Osteocyte (in vitro differentiated cells): Measurements from ENCODE around the gene ZNF148. TPM values are rescaled to one million over a fixed set of nuclear protein-coding genes. Genes with fewer than 3 reads are reported as not detected.

ENCODE experiments used
- DNase-seq: peaks from one replicate; pipeline ENCODE4 v3.0.0; 2021; ENCODE audit warnings: mixed read lengths; ENCODE audit not compliant: unreplicated experiment; ENCODE audit errors: extremely low spot score
- H3K27ac Mint-ChIP-seq: one replicate; pipeline ENCODE4 v1.8.0; 2021; ENCODE audit warnings: mild to moderate bottlenecking, mixed read lengths; ENCODE audit not compliant: unreplicated experiment
- H3K27me3 Mint-ChIP-seq: one replicate; pipeline ENCODE4 v1.8.0; 2021; ENCODE audit warnings: mixed read lengths; ENCODE audit not compliant: unreplicated experiment
- H3K36me3 Mint-ChIP-seq: one replicate; pipeline ENCODE4 v1.8.0; 2021; ENCODE audit warnings: mixed read lengths; ENCODE audit not compliant: unreplicated experiment
- H3K4me1 Mint-ChIP-seq: one replicate; pipeline ENCODE4 v1.8.0; 2021; ENCODE audit warnings: mixed read lengths; ENCODE audit not compliant: unreplicated experiment
- H3K4me3 Mint-ChIP-seq: one replicate; pipeline ENCODE4 v1.8.0; 2021; ENCODE audit warnings: mild to moderate bottlenecking, moderate library complexity, mixed read lengths; ENCODE audit not compliant: unreplicated experiment
- H3K9me3 Mint-ChIP-seq: one replicate; pipeline ENCODE4 v1.8.0; 2021; ENCODE audit warnings: mixed read lengths; ENCODE audit not compliant: unreplicated experiment
- CTCF ChIP-seq: fragments of 200-600 bp; sonication (generic); IDR thresholded peaks from 2 replicates; pipeline ENCODE4 v1.5.0; 2021; ENCODE audit warnings: antibody characterized with exemption, mild to moderate bottlenecking, moderate library complexity
- total RNA-seq: library from RNA; stranded (reverse); gene quantifications from 2 replicates; pipeline ENCODE4 v1.2.1, GENCODE V29; 2021

ZNF148 gene
- total RNA-seq, 1 donor from 2014 or later: 46.2 TPM

DNA sequence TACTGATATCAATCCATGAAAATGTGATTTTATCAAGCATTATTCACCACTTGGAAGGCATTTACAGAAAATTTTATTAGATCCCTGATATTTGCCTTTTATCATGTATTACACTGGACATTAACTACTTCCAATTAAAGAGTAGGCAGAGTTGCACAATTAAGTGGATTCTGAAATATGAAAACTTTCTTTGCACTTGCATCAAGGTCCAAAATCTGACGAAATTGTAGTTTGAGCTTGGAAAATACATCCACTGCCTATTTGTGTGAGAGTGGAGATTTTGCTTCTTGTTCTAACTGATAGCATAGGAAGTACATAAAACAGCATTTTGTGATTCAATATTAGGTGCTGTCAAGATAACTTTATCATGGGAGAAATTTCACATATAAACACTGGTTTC is 113.0 kb downstream of the ZNF148 start:
- H3K9me3 Mint-ChIP-seq: peaks cover 15% of the 10 kb centered on the region
- H3K27ac Mint-ChIP-seq: no peak overlapping the region
- H3K4me3 Mint-ChIP-seq: no peak overlapping the region
- DNase-seq: no peak
- H3K27me3 Mint-ChIP-seq: no peaks in the 10 kb centered on the region
- TF ChIP-seq CTCF: no peak
- no peaks in the 10 kb centered on the region for H3K4me1 Mint-ChIP-seq
- H3K36me3 Mint-ChIP-seq: peaks cover 32% of the 10 kb centered on the region

DNA sequence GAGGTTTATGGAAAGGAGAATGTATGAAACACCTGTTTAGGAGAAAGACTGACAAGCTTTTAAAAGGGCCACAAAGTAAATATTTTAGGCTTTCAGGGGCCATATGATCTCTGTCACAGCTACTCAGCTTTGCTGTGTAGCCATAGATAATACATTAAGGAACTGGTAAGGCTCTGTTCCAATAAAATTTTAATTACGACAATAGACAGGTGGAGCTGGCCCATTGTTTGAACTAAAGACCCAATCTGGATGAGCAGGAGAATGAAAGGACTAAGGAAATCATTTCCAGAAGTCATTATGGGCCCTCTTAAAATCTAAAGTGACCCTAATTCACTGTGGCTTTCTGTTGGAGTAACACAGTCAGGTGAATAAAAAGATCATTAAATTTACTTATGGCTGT is 114.1 kb downstream of the ZNF148 start:
- Mint-ChIP-seq H3K4me1 (no peaks in the 10 kb centered on the region), H3K4me3 (no peak overlapping the region), H3K9me3 (peaks cover 11% of the 10 kb centered on the region), H3K27ac (no peak overlapping the region), H3K27me3 (no peaks in the 10 kb centered on the region), H3K36me3 (peaks cover 34% of the 10 kb centered on the region)
- no peak for DNase-seq
- no peak for TF ChIP-seq CTCF

- no peak for TF ChIP-seq CTCF
Observed at GRCh38 chr3:125260158-125260557, 115.0 kb downstream of the ZNF148 start.

GRCh38 chr3:125257536-125257935 is 117.6 kb downstream of the ZNF148 start:
- no peaks in the 10 kb centered on the region for H3K4me1 Mint-ChIP-seq
- no peaks in the 10 kb centered on the region for H3K27me3 Mint-ChIP-seq
- TF ChIP-seq CTCF: no peak
- H3K27ac Mint-ChIP-seq: no peak overlapping the region
- no peak for DNase-seq
- H3K9me3 Mint-ChIP-seq: peaks cover 11% of the 10 kb centered on the region
- H3K36me3 Mint-ChIP-seq: peaks cover 38% of the 10 kb centered on the region
- H3K4me3 Mint-ChIP-seq: no peak overlapping the region

More at GRCh38 chr3:125260158-125260557, 115.0 kb downstream of the ZNF148 start:
- Mint-ChIP-seq H3K9me3 (peaks cover 11% of the 10 kb centered on the region), H3K4me3 (no peak overlapping the region), H3K27ac (no peak overlapping the region), H3K27me3 (no peaks in the 10 kb centered on the region), H3K36me3 (peaks cover 35% of the 10 kb centered on the region), H3K4me1 (no peaks in the 10 kb centered on the region)
- no peak for DNase-seq

- Mint-ChIP-seq H3K36me3 (peaks cover 40% of the 10 kb centered on the region), H3K4me3 (no peak overlapping the region), H3K9me3 (peaks cover 11% of the 10 kb centered on the region), H3K27ac (no peak overlapping the region), H3K4me1 (no peaks in the 10 kb centered on the region), H3K27me3 (no peaks in the 10 kb centered on the region)
- no peak for TF ChIP-seq CTCF
- no peak for DNase-seq
Observed at GRCh38 chr3:125256675-125257074, 118.5 kb downstream of the ZNF148 start.
